ENCODE results near the gene BRINP2.

DNA sequence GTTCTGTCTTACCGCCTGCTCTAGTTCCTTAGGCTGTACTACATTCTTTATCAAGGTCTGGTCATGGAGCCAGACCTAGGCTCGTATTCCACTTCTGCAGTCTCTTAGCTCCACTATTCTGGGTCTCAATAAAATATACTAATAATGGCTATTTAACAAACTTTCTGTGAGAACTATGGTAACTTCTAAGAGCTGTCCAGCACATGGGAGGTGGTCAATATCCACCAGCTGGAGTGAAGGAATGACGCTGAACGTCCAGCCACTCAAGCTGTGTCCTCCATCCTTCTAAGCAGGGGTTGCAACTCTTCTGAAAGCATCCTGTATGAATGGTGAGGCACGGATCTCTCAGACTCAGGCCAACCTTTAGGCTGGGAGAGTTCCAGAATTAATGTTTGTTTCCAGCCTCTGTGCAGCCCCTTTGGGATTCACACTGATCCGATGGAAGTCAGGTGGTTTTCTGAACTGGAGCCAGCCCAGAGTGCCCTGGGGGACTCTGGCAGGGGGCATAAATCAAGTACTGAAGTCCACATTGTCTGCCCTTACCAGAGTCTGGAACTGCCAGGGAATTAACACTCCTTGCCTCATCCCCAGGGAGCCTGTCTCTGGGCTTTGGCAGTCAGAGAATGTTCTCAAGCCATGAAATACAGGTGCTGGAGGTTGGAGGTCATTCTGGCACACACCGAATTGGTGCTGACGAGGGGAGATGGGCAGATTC is 57.4 kb downstream of the BRINP2 start:
- no peak for TF ChIP-seq NR2F2 (IDR thresholded peaks at IDR 0.05)
- TF ChIP-seq, protein P1, sequence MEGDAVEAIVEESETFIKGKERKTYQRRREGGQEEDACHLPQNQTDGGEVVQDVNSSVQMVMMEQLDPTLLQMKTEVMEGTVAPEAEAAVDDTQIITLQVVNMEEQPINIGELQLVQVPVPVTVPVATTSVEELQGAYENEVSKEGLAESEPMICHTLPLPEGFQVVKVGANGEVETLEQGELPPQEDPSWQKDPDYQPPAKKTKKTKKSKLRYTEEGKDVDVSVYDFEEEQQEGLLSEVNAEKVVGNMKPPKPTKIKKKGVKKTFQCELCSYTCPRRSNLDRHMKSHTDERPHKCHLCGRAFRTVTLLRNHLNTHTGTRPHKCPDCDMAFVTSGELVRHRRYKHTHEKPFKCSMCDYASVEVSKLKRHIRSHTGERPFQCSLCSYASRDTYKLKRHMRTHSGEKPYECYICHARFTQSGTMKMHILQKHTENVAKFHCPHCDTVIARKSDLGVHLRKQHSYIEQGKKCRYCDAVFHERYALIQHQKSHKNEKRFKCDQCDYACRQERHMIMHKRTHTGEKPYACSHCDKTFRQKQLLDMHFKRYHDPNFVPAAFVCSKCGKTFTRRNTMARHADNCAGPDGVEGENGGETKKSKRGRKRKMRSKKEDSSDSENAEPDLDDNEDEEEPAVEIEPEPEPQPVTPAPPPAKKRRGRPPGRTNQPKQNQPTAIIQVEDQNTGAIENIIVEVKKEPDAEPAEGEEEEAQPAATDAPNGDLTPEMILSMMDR (IDR thresholded peaks at IDR 0.05; ENCODE audit: low read depth, low read length, missing input control) = no peak
- no peak for TF ChIP-seq EGR1 (IDR thresholded peaks at IDR 0.05; ENCODE audit: low read depth in 2 of 2)
- no peak for TF ChIP-seq RAD21 (IDR thresholded peaks at IDR 0.05)
